Prostate gland (tissue), 2 donors: ENCODE data around the gene SCO2.

Source experiments
- CTCF ChIP-seq, 4 experiments: fragments of 200-600 bp in 2 of 4; fragments of 450-650 bp in 2 of 4; sonication (generic) in 2 of 4; IDR thresholded peaks; 1 replicate in 3 of 4; 2 replicates in 1 of 4; pipeline ENCODE4 v1.5.1; 2016 to 2019; ENCODE audit warnings: antibody characterized with exemption in 4 of 4, mild to moderate bottlenecking in 2 of 4, moderate library complexity in 2 of 4
- POLR2A ChIP-seq: fragments of 450-650 bp; IDR thresholded peaks from one replicate; pipeline ENCODE4 v1.6.1; 2016; ENCODE audit warnings: antibody characterized with exemption, mild to moderate bottlenecking

GRCh38 chr22:50483977-50484853 lies 41.2 kb downstream of the SCO2 start:
- TF ChIP-seq POLR2A (no peak), CTCF (IDR thresholded peaks at IDR 0.05) (no peak)
